ENCODE results near the gene TIGD1.
A peak's percentile ranks its signal among the peaks of the same experiment; 100 is the strongest.

Gene TIGD1

GRCh38 chr2:232549655-232550353 lies 553 bp downstream of the TIGD1 start:
- peak; percentile 40 for ATAC-seq
- TF ChIP-seq ZFP30 (CRISPR knock-in tag; IDR thresholded peaks at IDR 0.05), result no peak
- no peak for TF ChIP-seq PPARA (CRISPR knock-in tag; IDR thresholded peaks at IDR 0.05; ENCODE audit: borderline replicate concordance)
- no peak for TF ChIP-seq CSDC2 (CRISPR knock-in tag; IDR thresholded peaks at IDR 0.05)
- no peak for TF ChIP-seq ISL1 (CRISPR knock-in tag; IDR thresholded peaks at IDR 0.05)
- peak; percentile 77; the same call in 1 of the 2 replicates for TF ChIP-seq ZNF8 (CRISPR knock-in tag; IDR thresholded peaks at IDR 0.05)
- 0 out of 2 replicates have a peak, but pooled peaks have one; percentile 13 for TF ChIP-seq SNAI2 (CRISPR knock-in tag; IDR thresholded peaks at IDR 0.05)
- TF ChIP-seq BACH2 (CRISPR knock-in tag; IDR thresholded peaks at IDR 0.05; ENCODE audit: borderline replicate concordance), result no peak

DNA sequence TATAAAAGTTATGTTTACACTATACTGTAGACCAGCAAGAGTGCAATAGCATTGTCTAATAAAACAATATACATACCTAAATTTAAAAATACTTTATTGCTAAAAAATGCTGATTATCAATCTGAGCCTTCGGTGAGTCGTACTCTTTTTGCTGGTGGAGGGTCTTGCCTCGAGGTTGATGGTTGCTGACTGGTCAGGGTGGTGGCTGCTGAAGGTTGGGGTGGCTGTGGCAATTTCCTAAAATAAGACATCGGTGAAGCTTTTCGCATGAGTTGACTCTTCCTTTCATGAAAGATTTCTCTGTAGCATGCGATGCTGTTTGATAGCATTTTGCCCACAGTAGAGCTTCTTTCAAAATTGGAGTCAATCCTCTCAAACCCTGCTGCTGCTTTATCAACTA lies 2.4 kb downstream of the TIGD1 start:
- no peak for TF ChIP-seq PPARA (CRISPR knock-in tag; IDR thresholded peaks at IDR 0.05; ENCODE audit: borderline replicate concordance)
- TF ChIP-seq ARNTL (CRISPR knock-in tag; IDR thresholded peaks at IDR 0.05; ENCODE audit: borderline replicate concordance, low read depth), result no peak
- TF ChIP-seq, protein P1, sequence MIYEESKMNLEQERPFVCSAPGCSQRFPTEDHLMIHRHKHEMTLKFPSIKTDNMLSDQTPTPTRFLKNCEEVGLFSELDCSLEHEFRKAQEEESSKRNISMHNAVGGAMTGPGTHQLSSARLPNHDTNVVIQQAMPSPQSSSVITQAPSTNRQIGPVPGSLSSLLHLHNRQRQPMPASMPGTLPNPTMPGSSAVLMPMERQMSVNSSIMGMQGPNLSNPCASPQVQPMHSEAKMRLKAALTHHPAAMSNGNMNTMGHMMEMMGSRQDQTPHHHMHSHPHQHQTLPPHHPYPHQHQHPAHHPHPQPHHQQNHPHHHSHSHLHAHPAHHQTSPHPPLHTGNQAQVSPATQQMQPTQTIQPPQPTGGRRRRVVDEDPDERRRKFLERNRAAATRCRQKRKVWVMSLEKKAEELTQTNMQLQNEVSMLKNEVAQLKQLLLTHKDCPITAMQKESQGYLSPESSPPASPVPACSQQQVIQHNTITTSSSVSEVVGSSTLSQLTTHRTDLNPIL (CRISPR knock-in tag; IDR thresholded peaks at IDR 0.05; ENCODE audit: low read depth), result no peak
- no peak for TF ChIP-seq TOX (CRISPR knock-in tag; IDR thresholded peaks at IDR 0.05; ENCODE audit: borderline replicate concordance)
- TF ChIP-seq, protein P2, sequence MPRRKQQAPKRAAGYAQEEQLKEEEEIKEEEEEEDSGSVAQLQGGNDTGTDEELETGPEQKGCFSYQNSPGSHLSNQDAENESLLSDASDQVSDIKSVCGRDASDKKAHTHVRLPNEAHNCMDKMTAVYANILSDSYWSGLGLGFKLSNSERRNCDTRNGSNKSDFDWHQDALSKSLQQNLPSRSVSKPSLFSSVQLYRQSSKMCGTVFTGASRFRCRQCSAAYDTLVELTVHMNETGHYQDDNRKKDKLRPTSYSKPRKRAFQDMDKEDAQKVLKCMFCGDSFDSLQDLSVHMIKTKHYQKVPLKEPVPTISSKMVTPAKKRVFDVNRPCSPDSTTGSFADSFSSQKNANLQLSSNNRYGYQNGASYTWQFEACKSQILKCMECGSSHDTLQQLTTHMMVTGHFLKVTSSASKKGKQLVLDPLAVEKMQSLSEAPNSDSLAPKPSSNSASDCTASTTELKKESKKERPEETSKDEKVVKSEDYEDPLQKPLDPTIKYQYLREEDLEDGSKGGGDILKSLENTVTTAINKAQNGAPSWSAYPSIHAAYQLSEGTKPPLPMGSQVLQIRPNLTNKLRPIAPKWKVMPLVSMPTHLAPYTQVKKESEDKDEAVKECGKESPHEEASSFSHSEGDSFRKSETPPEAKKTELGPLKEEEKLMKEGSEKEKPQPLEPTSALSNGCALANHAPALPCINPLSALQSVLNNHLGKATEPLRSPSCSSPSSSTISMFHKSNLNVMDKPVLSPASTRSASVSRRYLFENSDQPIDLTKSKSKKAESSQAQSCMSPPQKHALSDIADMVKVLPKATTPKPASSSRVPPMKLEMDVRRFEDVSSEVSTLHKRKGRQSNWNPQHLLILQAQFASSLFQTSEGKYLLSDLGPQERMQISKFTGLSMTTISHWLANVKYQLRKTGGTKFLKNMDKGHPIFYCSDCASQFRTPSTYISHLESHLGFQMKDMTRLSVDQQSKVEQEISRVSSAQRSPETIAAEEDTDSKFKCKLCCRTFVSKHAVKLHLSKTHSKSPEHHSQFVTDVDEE (CRISPR knock-in tag; IDR thresholded peaks at IDR 0.05), result no peak
- TF ChIP-seq ZNF565 (CRISPR knock-in tag; conservative IDR thresholded peaks at IDR 0.05; ENCODE audit: low read depth), result no peak
- no peak for TF ChIP-seq ZNF8 (CRISPR knock-in tag; IDR thresholded peaks at IDR 0.05)
- TF ChIP-seq GLIS3 (CRISPR knock-in tag; IDR thresholded peaks at IDR 0.05), result no peak
- no peak for TF ChIP-seq RARB (CRISPR knock-in tag; IDR thresholded peaks at IDR 0.05)

GRCh38 chr2:232545511-232546375 lies 4.6 kb downstream of the TIGD1 start:
- no peak for ATAC-seq
- TF ChIP-seq TCF4 (CRISPR knock-in tag; IDR thresholded peaks at IDR 0.05; ENCODE audit: borderline replicate concordance), result no peak
- TF ChIP-seq, protein P2 (CRISPR knock-in tag; IDR thresholded peaks at IDR 0.05), result no peak
- TF ChIP-seq BACH2 (CRISPR knock-in tag; IDR thresholded peaks at IDR 0.05; ENCODE audit: borderline replicate concordance), result no peak
- TF ChIP-seq ZFP30 (CRISPR knock-in tag; IDR thresholded peaks at IDR 0.05), result no peak
- TF ChIP-seq, protein P3, sequence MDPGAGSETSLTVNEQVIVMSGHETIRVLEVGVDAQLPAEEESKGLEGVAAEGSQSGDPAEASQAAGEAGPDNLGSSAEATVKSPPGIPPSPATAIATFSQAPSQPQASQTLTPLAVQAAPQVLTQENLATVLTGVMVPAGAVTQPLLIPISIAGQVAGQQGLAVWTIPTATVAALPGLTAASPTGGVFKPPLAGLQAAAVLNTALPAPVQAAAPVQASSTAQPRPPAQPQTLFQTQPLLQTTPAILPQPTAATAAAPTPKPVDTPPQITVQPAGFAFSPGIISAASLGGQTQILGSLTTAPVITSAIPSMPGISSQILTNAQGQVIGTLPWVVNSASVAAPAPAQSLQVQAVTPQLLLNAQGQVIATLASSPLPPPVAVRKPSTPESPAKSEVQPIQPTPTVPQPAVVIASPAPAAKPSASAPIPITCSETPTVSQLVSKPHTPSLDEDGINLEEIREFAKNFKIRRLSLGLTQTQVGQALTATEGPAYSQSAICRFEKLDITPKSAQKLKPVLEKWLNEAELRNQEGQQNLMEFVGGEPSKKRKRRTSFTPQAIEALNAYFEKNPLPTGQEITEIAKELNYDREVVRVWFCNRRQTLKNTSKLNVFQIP (CRISPR knock-in tag; IDR thresholded peaks at IDR 0.05; ENCODE audit: borderline replicate concordance, low read depth), result no peak
- TF ChIP-seq, protein P4, sequence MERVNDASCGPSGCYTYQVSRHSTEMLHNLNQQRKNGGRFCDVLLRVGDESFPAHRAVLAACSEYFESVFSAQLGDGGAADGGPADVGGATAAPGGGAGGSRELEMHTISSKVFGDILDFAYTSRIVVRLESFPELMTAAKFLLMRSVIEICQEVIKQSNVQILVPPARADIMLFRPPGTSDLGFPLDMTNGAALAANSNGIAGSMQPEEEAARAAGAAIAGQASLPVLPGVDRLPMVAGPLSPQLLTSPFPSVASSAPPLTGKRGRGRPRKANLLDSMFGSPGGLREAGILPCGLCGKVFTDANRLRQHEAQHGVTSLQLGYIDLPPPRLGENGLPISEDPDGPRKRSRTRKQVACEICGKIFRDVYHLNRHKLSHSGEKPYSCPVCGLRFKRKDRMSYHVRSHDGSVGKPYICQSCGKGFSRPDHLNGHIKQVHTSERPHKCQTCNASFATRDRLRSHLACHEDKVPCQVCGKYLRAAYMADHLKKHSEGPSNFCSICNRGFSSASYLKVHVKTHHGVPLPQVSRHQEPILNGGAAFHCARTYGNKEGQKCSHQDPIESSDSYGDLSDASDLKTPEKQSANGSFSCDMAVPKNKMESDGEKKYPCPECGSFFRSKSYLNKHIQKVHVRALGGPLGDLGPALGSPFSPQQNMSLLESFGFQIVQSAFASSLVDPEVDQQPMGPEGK (CRISPR knock-in tag; IDR thresholded peaks at IDR 0.05; ENCODE audit: borderline replicate concordance), result no peak
- no peak for TF ChIP-seq ISL1 (CRISPR knock-in tag; IDR thresholded peaks at IDR 0.05)
- TF ChIP-seq ZFP3 (CRISPR knock-in tag; IDR thresholded peaks at IDR 0.05), result no peak
- TF ChIP-seq, protein P1 (CRISPR knock-in tag; IDR thresholded peaks at IDR 0.05; ENCODE audit: low read depth), result no peak
- TF ChIP-seq TOX (CRISPR knock-in tag; IDR thresholded peaks at IDR 0.05; ENCODE audit: borderline replicate concordance), result no peak
- no peak for TF ChIP-seq ESRRG (CRISPR knock-in tag; IDR thresholded peaks at IDR 0.05)

More for the DNA sequence above, 2.4 kb downstream of the TIGD1 start:
- no peak for ATAC-seq

Measured in SK-N-SH treated with all-trans-retinoic acid at 6 μM for 48 hours (cell line).